CD8-positive, alpha-beta memory T cell (primary cell): Measurements from ENCODE around the gene BPIFB3. TPM values are rescaled to one million over a fixed set of nuclear protein-coding genes. Genes with fewer than 3 reads are reported as not detected.

ENCODE experiments used
- polyA plus RNA-seq: library from polyadenylated mRNA; unstranded; fragments of 300-500 nt; fragmentation: Illumina TruSeq; gene quantifications from one replicate; pipeline ENCODE4 v1.2.3, GENCODE V29; 2021
- total RNA-seq, 2 experiments: library from RNA; stranded (reverse); gene quantifications; one replicate each; pipeline ENCODE4 v1.2.3, GENCODE V29; 2021

The BPIFB3 gene
- total and polyA plus RNA-seq, 3 experiments from 2014 or later = not detected

Other genes with a start within 250 kb of the BPIFB3 start
- 100 to 1,000 TPM; 154 to 159 TPM for gene MAPRE1, start 233.9 kb upstream of the BPIFB3 start, total RNA-seq
- 96.3 TPM for gene MAPRE1, start 233.9 kb upstream of the BPIFB3 start, polyA plus RNA-seq
- gene EFCAB8, start 195.0 kb upstream of the BPIFB3 start, total RNA-seq = under 1 TPM; 0.35 to 0.69 TPM
- gene EFCAB8, start 195.0 kb upstream of the BPIFB3 start, polyA plus RNA-seq = not detected
- not detected for gene SUN5, start 49.5 kb upstream of the BPIFB3 start, total RNA-seq
- gene SUN5, start 49.5 kb upstream of the BPIFB3 start, polyA plus RNA-seq = not detected
- not detected for gene BPIFB2, start 46.2 kb upstream of the BPIFB3 start, total RNA-seq
- not detected for gene BPIFB2, start 46.2 kb upstream of the BPIFB3 start, polyA plus RNA-seq
- gene BPIFB6, start 22.3 kb upstream of the BPIFB3 start, total RNA-seq = not detected
- not detected for gene BPIFB6, start 22.3 kb upstream of the BPIFB3 start, polyA plus RNA-seq
- gene BPIFB4, start 25.7 kb downstream of the BPIFB3 start, total RNA-seq = not detected
- not detected for gene BPIFB4, start 25.7 kb downstream of the BPIFB3 start, polyA plus RNA-seq
- not detected for gene BPIFA2, start 114.3 kb downstream of the BPIFB3 start, total RNA-seq
- gene BPIFA2, start 114.3 kb downstream of the BPIFB3 start, polyA plus RNA-seq = not detected
- gene BPIFA3, start 163.4 kb downstream of the BPIFB3 start, total RNA-seq = not detected
- gene BPIFA3, start 163.4 kb downstream of the BPIFB3 start, polyA plus RNA-seq = not detected
- not detected for gene BPIFA1, start 182.1 kb downstream of the BPIFB3 start, total RNA-seq
- not detected for gene BPIFA1, start 182.1 kb downstream of the BPIFB3 start, polyA plus RNA-seq
- gene BPIFB1, start 229.3 kb downstream of the BPIFB3 start, total RNA-seq = not detected
- not detected for gene BPIFB1, start 229.3 kb downstream of the BPIFB3 start, polyA plus RNA-seq